GM11168 (cell line): ENCODE results near the gene CLSTN1.
"Not testable (repeated sequence)": the region's sequence is repeated elsewhere in the genome, so short reads cannot be mapped to it uniquely, and the experiment has no call there.

Source experiments
- in situ Hi-C: fragments of 300-500 bp; cut with MboI; formaldehyde crosslinking; loops from one replicate; pipeline ENCODE4 v1.12.0; 2022; ENCODE audit warnings: low sequenced_read_pairs; ENCODE audit not compliant: unreplicated experiment

Gene CLSTN1

GRCh38 chr1:9721606-9722377 is 102.0 kb downstream of the CLSTN1 start:
- in situ Hi-C loops, result no loop called here

GRCh38 chr1:9720785-9721605 is 102.8 kb downstream of the CLSTN1 start:
- in situ Hi-C loops, result no loop called here

DNA sequence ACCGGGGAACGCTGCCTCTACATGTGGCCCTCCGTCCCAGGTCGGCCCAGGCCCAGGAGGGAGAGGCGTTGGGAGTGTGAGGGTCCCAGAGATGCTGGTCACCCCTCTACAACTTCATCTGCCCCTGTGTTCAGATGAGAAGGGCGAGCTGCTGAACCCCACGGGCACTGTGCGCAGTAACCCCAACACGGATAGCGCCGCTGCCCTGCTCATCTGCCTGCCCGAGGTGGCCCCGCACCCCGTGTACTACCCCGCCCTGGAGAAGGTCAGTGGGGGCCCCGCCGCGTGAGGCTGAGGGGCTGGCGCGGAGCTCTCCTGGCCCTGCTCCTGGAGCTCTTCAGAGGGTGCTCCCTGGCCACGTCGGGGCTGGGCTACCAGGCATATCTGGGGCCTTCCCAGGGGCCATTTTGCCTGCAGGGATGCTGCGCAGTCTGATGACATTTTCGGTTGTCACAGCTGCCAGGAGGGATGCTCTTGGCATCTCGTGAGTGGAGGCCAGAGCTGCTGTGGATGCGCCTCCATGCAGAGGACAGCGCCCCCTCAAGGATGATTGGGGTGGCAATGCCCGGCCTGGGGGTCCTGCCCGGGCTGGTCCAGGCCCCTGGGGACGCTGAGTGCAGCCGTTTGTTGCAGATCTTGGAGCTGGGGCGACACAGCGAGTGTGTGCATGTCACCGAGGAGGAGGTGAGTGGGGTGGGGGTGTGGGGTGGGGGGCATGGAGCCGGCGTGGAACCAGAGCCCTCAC is 103.6 kb downstream of the CLSTN1 start:
- in situ Hi-C loops, result no loop called here

GRCh38 chr1:9718006-9718680 is 105.6 kb downstream of the CLSTN1 start:
- in situ Hi-C loops, result no loop called here

DNA sequence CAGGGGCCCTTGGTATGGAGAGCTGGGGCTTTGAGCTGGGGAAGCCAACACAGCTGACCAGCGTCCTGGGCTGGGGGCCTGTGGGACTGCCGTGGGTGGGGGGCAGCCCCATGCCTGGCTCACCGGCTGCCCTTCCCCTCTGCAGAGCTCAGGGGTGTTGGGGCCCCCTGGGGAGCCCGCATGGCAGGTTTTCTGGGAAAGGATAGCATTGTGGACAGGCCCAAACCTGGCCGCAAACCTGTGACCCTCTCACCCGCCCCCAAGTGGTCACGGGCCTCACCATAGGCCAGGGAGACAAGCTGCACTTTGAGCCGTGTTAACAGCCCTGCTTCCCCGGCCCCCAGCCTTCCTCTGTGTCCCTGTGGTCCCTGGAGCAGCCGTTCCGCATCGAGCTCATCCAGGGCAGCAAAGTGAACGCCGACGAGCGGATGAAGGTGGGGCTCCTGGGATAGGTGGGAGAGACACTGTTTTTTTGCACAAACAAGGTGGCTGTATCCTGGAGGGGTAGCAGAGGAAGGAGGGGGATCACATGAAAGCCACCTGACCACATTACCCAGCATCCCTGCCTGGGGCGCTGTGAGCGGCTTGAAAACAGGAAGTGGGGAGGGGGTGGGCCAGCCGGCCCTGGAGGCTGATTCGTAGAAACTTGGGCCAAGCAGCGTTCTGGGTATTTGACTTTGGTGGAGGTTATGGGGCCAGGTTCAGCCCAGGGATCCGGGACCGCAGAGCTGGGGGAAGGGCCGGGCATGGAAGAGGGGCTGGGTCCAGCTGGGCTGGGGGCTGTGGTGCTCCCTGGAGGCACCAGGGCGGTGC is 106.4 kb downstream of the CLSTN1 start:
- in situ Hi-C loops, result no loop called here

- in situ Hi-C loops, result no loop called here
Measured at GRCh38 chr1:9716404-9717192, 107.2 kb downstream of the CLSTN1 start.

DNA sequence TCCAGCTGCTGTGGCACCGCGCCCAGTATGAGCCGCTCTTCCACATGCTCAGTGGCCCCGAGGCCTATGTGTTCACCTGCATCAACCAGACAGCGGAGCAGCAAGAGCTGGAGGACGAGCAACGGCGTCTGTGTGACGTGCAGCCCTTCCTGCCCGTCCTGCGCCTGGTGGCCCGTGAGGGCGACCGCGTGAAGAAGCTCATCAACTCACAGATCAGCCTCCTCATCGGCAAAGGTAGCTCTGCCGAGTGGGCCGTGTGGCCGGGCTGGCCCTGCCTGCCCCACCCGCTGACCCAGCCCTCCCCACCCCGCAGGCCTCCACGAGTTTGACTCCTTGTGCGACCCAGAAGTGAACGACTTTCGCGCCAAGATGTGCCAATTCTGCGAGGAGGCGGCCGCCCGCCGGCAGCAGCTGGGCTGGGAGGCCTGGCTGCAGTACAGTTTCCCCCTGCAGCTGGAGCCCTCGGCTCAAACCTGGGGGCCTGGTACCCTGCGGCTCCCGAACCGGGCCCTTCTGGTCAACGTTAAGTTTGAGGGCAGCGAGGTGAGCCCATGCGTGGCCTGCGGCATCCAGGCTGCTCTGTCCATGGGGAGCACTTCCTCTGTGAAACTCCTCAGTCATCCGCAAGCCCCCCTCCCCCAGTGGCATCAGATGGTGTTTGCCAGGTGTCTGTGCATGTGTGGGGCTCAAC is 108.1 kb downstream of the CLSTN1 start:
- in situ Hi-C loops, result no loop called here

- in situ Hi-C loops, result no loop called here
Measured at GRCh38 chr1:9714257-9714718, 109.5 kb downstream of the CLSTN1 start.

DNA sequence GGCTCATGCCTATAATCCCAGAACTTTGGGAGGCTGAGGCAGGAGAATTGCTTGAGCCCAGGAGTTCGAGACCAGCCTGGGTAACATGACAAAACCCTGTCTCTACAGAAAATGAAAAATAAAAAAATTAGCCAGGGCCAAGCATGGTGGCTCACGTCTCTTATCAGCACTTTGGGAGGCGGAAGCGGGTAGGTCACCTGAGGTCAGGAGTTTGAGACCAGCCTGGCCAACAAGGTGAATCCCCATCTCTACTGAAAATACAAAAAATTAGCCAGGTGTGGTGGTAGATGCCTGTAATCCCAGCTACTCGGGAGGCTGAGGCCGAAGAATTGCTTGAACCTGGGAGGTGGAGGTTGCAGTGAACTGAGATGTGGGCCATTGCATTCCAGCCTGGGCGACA is 111.0 kb downstream of the CLSTN1 start:
- in situ Hi-C loops, result not testable (repeated sequence)

- in situ Hi-C loops, result no loop called here
Measured at GRCh38 chr1:9711466-9712020, 112.2 kb downstream of the CLSTN1 start.

DNA sequence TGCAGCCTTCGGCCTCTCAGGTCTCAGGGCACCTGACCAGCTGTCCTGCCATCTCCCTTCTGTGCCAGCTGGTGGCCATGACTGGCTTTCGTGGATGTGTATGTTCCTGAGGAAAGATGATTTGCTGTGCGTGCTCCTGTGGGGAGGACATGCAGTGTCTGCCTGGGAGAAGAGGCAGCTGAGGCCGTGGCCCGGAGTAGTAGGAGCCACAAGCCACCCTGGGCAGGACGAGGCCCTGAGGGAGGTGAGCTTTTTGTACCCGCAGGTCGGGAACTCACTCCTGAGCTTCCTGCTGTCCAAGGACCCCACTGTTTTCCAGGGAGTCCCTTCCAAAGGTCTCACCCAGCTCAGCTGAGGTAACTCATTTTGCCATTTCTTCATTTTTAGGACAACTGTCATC is 113.7 kb downstream of the CLSTN1 start:
- in situ Hi-C loops, result no loop called here

DNA sequence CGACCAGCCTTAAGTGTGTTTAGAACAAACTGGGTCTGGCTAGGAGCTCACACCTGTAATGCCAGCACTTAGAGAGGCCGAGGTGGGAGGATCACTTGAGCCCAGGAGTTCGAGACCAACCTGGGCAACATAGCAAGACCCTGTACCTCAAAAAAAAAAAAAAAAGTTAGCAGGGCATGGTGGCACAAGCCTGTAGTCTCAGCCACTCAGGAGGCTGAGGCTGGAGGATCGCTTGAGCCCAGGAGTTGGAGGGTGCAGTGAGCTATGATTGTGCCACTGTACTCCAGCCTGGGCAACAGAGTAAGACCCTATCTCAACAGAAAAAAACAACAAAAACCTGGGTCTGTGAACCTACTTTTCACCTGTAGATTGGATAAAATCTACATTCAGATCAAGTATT is 117.6 kb downstream of the CLSTN1 start:
- in situ Hi-C loops, result no loop called here

DNA sequence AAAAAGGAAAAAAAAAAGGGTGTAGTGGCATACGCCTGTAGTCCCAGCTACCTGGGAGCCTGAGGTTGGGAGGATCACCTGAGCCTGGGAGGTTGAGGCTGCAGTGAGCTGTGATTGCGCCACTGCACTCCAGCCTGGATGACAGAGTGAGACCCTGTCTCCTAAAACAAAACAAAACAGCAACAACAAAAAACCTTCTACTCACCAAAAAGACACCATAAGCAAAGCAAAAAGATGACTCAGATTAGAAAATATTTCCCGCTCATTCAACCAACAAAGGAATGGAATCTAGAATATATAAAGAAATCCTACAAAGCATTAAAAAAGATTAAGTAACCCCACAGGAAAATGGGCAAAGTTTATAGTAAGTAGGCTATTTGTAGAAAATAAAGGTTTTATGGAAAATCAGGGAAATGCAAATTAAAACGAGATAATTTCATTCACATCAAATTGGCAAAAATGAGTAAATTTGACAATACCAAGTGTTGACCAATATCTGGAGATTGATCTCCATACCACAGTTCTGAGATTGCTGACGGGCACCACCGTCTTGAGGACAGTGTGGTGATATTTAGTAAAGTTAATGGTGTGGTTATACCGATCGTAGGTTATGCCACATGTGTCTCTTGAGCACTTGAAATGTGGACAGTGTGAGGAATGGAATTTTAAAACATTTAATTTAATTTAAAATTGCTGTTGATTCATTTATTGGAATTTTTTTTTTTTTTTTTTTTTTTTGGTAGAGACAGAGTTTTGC is 118.2 kb downstream of the CLSTN1 start:
- in situ Hi-C loops, result no loop called here

- in situ Hi-C loops, result no loop called here
Measured at GRCh38 chr1:9703681-9704080, 120.1 kb downstream of the CLSTN1 start.

GRCh38 chr1:9703165-9703509 is 120.6 kb downstream of the CLSTN1 start:
- in situ Hi-C loops, result no loop called here

DNA sequence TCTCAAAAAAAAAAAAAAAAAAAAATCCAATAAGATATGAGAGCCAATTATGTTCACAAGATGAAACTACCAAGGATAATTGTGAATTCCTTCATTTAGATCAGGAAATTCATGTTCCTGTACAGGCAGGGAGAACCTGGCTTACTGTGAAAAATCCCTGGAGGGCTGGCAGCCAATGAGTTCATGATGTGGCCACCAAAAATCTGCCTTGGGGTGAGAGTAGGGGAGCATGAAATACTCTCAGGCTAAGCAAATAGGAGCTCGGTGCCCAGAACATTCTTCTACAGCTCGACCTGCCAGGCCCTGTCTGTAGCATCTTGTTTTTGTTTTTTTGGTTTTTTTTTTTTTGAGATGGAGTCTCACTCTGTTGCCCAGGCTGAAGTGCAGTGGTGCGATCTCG is 122.1 kb downstream of the CLSTN1 start:
- in situ Hi-C loops, result no loop called here

DNA sequence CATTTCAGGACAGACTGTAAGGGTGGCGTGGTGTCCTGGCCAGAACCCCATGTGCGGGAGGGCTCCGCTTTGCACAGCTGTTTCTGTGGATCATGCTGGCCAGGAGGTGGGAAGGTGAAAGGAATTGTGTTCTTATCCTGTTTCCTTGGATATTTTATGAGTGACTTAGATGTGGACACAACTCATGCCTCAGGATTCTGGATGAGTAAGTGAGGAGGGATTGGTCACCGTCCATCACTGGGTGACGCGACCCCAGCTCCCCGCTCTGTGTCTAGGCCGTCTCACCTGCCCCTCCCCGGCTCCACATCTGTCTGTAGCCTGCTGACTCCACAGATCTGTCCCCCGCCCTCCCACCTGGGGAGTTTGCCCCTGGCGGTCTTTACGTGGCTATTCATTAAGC is 123.4 kb downstream of the CLSTN1 start:
- in situ Hi-C loops, result no loop called here
